ENCODE data around the gene SLC25A48.
"Not testable (repeated sequence)": the region's sequence is repeated elsewhere in the genome, so short reads cannot be mapped to it uniquely, and the experiment has no call there.

The SLC25A48 gene

GRCh38 chr5:135830876-135831275 lies 3.6 kb upstream of the SLC25A48 start:
- DNase-seq (ENCODE audit: insufficient read length) (no peak), FAIRE-seq (no peak)
- TF ChIP-seq POLR2A (IDR thresholded peaks at IDR 0.05; ENCODE audit: low read depth, low read length) (no peak), POLR2AphosphoS5 (IDR thresholded peaks at IDR 0.05; ENCODE audit: low read depth, low read length) (no peak), TAF1 (IDR thresholded peaks at IDR 0.05; ENCODE audit: borderline replicate concordance, low read depth, low read length) (no peak)

GRCh38 chr5:135831439-135831838 lies 3.0 kb upstream of the SLC25A48 start:
- FAIRE-seq (no peak), DNase-seq (ENCODE audit: insufficient read length) (no peak)
- TF ChIP-seq TAF1 (IDR thresholded peaks at IDR 0.05; ENCODE audit: borderline replicate concordance, low read depth, low read length), result no peak
- TF ChIP-seq POLR2AphosphoS5 (IDR thresholded peaks at IDR 0.05; ENCODE audit: low read depth, low read length), result no peak
- TF ChIP-seq POLR2A (IDR thresholded peaks at IDR 0.05; ENCODE audit: low read depth, low read length), result no peak

GRCh38 chr5:135831851-135832555 lies 2.5 kb upstream of the SLC25A48 start:
- TF ChIP-seq POLR2AphosphoS5 (IDR thresholded peaks at IDR 0.05; ENCODE audit: low read depth, low read length) (no peak), POLR2A (IDR thresholded peaks at IDR 0.05; ENCODE audit: low read depth, low read length) (no peak), TAF1 (IDR thresholded peaks at IDR 0.05; ENCODE audit: borderline replicate concordance, low read depth, low read length) (no peak)
- no peak for FAIRE-seq
- no peak for DNase-seq (ENCODE audit: insufficient read length)

- no peak for TF ChIP-seq POLR2AphosphoS5 (IDR thresholded peaks at IDR 0.05; ENCODE audit: low read depth, low read length)
- TF ChIP-seq POLR2A (IDR thresholded peaks at IDR 0.05; ENCODE audit: low read depth, low read length), result no peak
- no peak for TF ChIP-seq TAF1 (IDR thresholded peaks at IDR 0.05; ENCODE audit: borderline replicate concordance, low read depth, low read length)
- FAIRE-seq (no peak), DNase-seq (ENCODE audit: insufficient read length) (no peak)
Measured at GRCh38 chr5:135832941-135833920, 1.2 kb upstream of the SLC25A48 start.

GRCh38 chr5:135833961-135834638 lies 363 bp upstream of the SLC25A48 start:
- TF ChIP-seq TAF1 (IDR thresholded peaks at IDR 0.05; ENCODE audit: borderline replicate concordance, low read depth, low read length), result no peak
- TF ChIP-seq POLR2AphosphoS5 (IDR thresholded peaks at IDR 0.05; ENCODE audit: low read depth, low read length), result no peak
- TF ChIP-seq POLR2A (IDR thresholded peaks at IDR 0.05; ENCODE audit: low read depth, low read length), result no peak
- DNase-seq (ENCODE audit: insufficient read length) (no peak), FAIRE-seq (no peak)

- FAIRE-seq, result no peak
- no peak for DNase-seq (ENCODE audit: insufficient read length)
- no peak for TF ChIP-seq TAF1 (IDR thresholded peaks at IDR 0.05; ENCODE audit: borderline replicate concordance, low read depth, low read length)
- TF ChIP-seq POLR2AphosphoS5 (IDR thresholded peaks at IDR 0.05; ENCODE audit: low read depth, low read length), result no peak
- no peak for TF ChIP-seq POLR2A (IDR thresholded peaks at IDR 0.05; ENCODE audit: low read depth, low read length)
Measured at GRCh38 chr5:135835766-135836165, 1.3 kb downstream of the SLC25A48 start.

GRCh38 chr5:135838395-135838794 lies 3.9 kb downstream of the SLC25A48 start:
- FAIRE-seq; DNase-seq (ENCODE audit: insufficient read length): not testable (repeated sequence)

GRCh38 chr5:135839566-135839965 lies 5.1 kb downstream of the SLC25A48 start:
- TF ChIP-seq POLR2AphosphoS5 (IDR thresholded peaks at IDR 0.05; ENCODE audit: low read depth, low read length) (no peak), POLR2A (IDR thresholded peaks at IDR 0.05; ENCODE audit: low read depth, low read length) (no peak), TAF1 (IDR thresholded peaks at IDR 0.05; ENCODE audit: borderline replicate concordance, low read depth, low read length) (no peak)
- DNase-seq (ENCODE audit: insufficient read length) (no peak), FAIRE-seq (no peak)

- TF ChIP-seq TAF1 (IDR thresholded peaks at IDR 0.05; ENCODE audit: borderline replicate concordance, low read depth, low read length), result no peak
- no peak for TF ChIP-seq POLR2A (IDR thresholded peaks at IDR 0.05; ENCODE audit: low read depth, low read length)
- TF ChIP-seq POLR2AphosphoS5 (IDR thresholded peaks at IDR 0.05; ENCODE audit: low read depth, low read length), result no peak
- FAIRE-seq (no peak), DNase-seq (ENCODE audit: insufficient read length) (no peak)
Measured at GRCh38 chr5:135840959-135841358, 6.5 kb downstream of the SLC25A48 start.

- no peak for FAIRE-seq
- DNase-seq (ENCODE audit: insufficient read length), result no peak
- TF ChIP-seq POLR2A (IDR thresholded peaks at IDR 0.05; ENCODE audit: low read depth, low read length), result no peak
- no peak for TF ChIP-seq POLR2AphosphoS5 (IDR thresholded peaks at IDR 0.05; ENCODE audit: low read depth, low read length)
- no peak for TF ChIP-seq TAF1 (IDR thresholded peaks at IDR 0.05; ENCODE audit: borderline replicate concordance, low read depth, low read length)
Measured at GRCh38 chr5:135842737-135843136, 8.3 kb downstream of the SLC25A48 start.

- DNase-seq (ENCODE audit: insufficient read length) (no peak), FAIRE-seq (no peak)
- TF ChIP-seq TAF1 (IDR thresholded peaks at IDR 0.05; ENCODE audit: borderline replicate concordance, low read depth, low read length) (no peak), POLR2AphosphoS5 (IDR thresholded peaks at IDR 0.05; ENCODE audit: low read depth, low read length) (no peak), POLR2A (IDR thresholded peaks at IDR 0.05; ENCODE audit: low read depth, low read length) (no peak)
Measured at GRCh38 chr5:135843571-135844337, 9.3 kb downstream of the SLC25A48 start.

All from GM12892 (cell line).